22Rv1 (cell line): ENCODE results near the gene TMEM221.

Source experiments
- CTCF ChIP-seq: fragments of 450-650 bp; IDR thresholded peaks from 2 replicates; pipeline ENCODE4 v1.5.1; 2017; ENCODE audit warnings: mild to moderate bottlenecking
- ZFX ChIP-seq: fragments of 450-650 bp; IDR thresholded peaks from 2 replicates; pipeline ENCODE4 v1.6.1; 2017; ENCODE audit warnings: antibody characterized with exemption, borderline replicate concordance

GRCh38 chr19:17423429-17424208 lies 24.8 kb downstream of the TMEM221 start:
- no peak for TF ChIP-seq CTCF
- TF ChIP-seq ZFX = no peak
